PC-9 (cell line): ENCODE results near the gene DDX41. TPM values are rescaled to one million over a fixed set of nuclear protein-coding genes. Genes with fewer than 3 reads are reported as not detected.

Experiments used
- BruUV-seq: library from RNA; stranded (reverse); fragments of 400-500 nt; replicated peaks from 2 replicates; lab custom pipeline; 2021; lab: Mats Ljungman, UMichigan
- CTCF ChIA-PET: fragments of 300-600 bp; sonication (Branson Sonifier 250); formaldehyde crosslinking; loops from one replicate; lab custom pipeline; 2022; ENCODE audit warnings: antibody characterized with exemption; lab: Charles Lee
- POLR2A ChIA-PET: fragments of 300-600 bp; sonication (Branson Sonifier 250); formaldehyde crosslinking; loops from one replicate; lab custom pipeline; 2022; ENCODE audit warnings: antibody characterized with exemption; ENCODE audit not compliant: unreplicated experiment; lab: Charles Lee
- DNase-seq, 2 experiments: peaks; one replicate each; pipeline versions ENCODE4 v3.0.0 to v3.0.0-alpha.2; 2015 to 2022; ENCODE audit warnings: mixed read lengths in 1 of 2
- H2AFZ ChIP-seq: fragments of 200-600 bp; sonication (generic); 2 replicates; pipeline ENCODE4 v1.8.1; 2017; ENCODE audit warnings: antibody characterized with exemption
- H3F3A ChIP-seq: fragments of 200-600 bp; sonication (generic); 2 replicates; pipeline ENCODE4 v1.8.1; 2017; ENCODE audit warnings: antibody characterized with exemption, mild to moderate bottlenecking, low read depth; ENCODE audit not compliant: insufficient read depth
- H3K27ac ChIP-seq: fragments of 200-600 bp; sonication (generic); 2 replicates; pipeline ENCODE4 v1.6.1; 2016; ENCODE audit warnings: mixed run types
- H3K27me3 ChIP-seq: fragments of 200-600 bp; sonication (generic); 2 replicates; pipeline ENCODE4 v1.6.1; 2016; ENCODE audit warnings: low read depth, mixed run types; ENCODE audit not compliant: insufficient read depth
- H3K36me3 ChIP-seq: fragments of 200-600 bp; sonication (generic); 2 replicates; pipeline ENCODE4 v1.6.1; 2016; ENCODE audit warnings: low read depth, mixed run types
- H3K4me1 ChIP-seq: fragments of 200-600 bp; sonication (generic); replicated peaks from 2 replicates; pipeline ENCODE4 v1.6.1; 2016; ENCODE audit warnings: mixed run types; ENCODE audit not compliant: insufficient read depth
- H3K4me2 ChIP-seq: fragments of 200-600 bp; sonication (generic); 2 replicates; pipeline ENCODE4 v1.6.1; 2017; ENCODE audit warnings: mixed run types
- H3K4me3 ChIP-seq: fragments of 200-600 bp; sonication (generic); 2 replicates; pipeline ENCODE4 v1.6.1; 2016; ENCODE audit warnings: mixed run types
- H3K79me2 ChIP-seq: fragments of 200-600 bp; sonication (generic); 2 replicates; pipeline ENCODE4 v1.6.1; 2017; ENCODE audit warnings: low read depth, mixed run types
- H3K9me2 ChIP-seq: fragments of 200-600 bp; sonication (generic); 2 replicates; pipeline ENCODE4 v1.8.1; 2017; ENCODE audit warnings: mild to moderate bottlenecking; ENCODE audit not compliant: insufficient read depth
- H3K9me3 ChIP-seq: fragments of 200-600 bp; sonication (generic); 2 replicates; pipeline ENCODE4 v1.8.1; 2016; ENCODE audit warnings: low read depth; ENCODE audit not compliant: insufficient read depth
- H4K20me1 ChIP-seq: fragments of 200-600 bp; sonication (generic); 2 replicates; pipeline ENCODE4 v1.8.1; 2017; ENCODE audit not compliant: insufficient read depth
- CTCF ChIP-seq: fragments of 200-600 bp; sonication (generic); conservative IDR thresholded peaks from 2 replicates; pipeline ENCODE4 v1.6.1; 2017; ENCODE audit warnings: mixed run types, antibody characterized with exemption, mild to moderate bottlenecking, moderate library complexity
- EZH2 ChIP-seq: fragments of 200-600 bp; sonication (generic); IDR thresholded peaks from 2 replicates; pipeline ENCODE4 v1.8.0; 2017; ENCODE audit warnings: antibody characterized with exemption, low read depth
- intact Hi-C: fragments of 100-400 bp; cut with micrococcal nuclease; formaldehyde crosslinking; loops from one replicate; pipeline ENCODE4 v1.10.0; 2022; ENCODE audit not compliant: unreplicated experiment
- total RNA-seq: library from RNA; stranded (reverse); gene quantifications from 2 replicates; pipeline ENCODE4 v1.2.3, GENCODE V29; 2021

Gene DDX41
- total RNA-seq, 1 experiment from 2014 or later, result 93.1 TPM

- Histone ChIP-seq H3K79me2 (no peaks in the 10 kb centered on the region), H3K27ac (no peak overlapping the region), H3K9me2 (no peaks in the 10 kb centered on the region), H3K36me3 (peaks cover 4% of the 10 kb centered on the region; the same call in 1 of the 2 replicates), H3F3A (peaks cover 24% of the 10 kb centered on the region), H3K4me3 (no peak overlapping the region), H3K27me3 (no peaks in the 10 kb centered on the region), H3K9me3 (no peaks in the 10 kb centered on the region), H3K4me1 (no peaks in the 10 kb centered on the region), H2AFZ (no peak overlapping the region), H4K20me1 (no peaks in the 10 kb centered on the region), H3K4me2 (no peak overlapping the region)
- CTCF ChIA-PET, result interaction anchor here (0.6 kb wide), 1 partner anchor 13 kb away, joined by 3 read pairs; no protein-coding TSS in a partner anchor
- POLR2A ChIA-PET, result no interaction called here
- TF ChIP-seq EZH2, result no peak
- no peak for TF ChIP-seq CTCF
- no TSS peak for BruUV-seq
- intact Hi-C loops, result no loop called here
- DNase-seq, result no peak
These were observed 31.7 kb downstream of the DDX41 start for GRCh38 chr5:177484902-177485549.

GRCh38 chr5:177483994-177484901, 32.5 kb downstream of the DDX41 start:
- no peak overlapping the region for H2AFZ ChIP-seq
- no peak overlapping the region for H3K4me2 ChIP-seq
- intact Hi-C loops, result no loop called here
- no TSS peak for BruUV-seq
- H3K4me1 ChIP-seq, result no peaks in the 10 kb centered on the region
- H3K36me3 ChIP-seq, result peaks cover 3% of the 10 kb centered on the region; the same call in 1 of the 2 replicates
- peaks cover 32% of the 10 kb centered on the region for H3F3A ChIP-seq
- H3K4me3 ChIP-seq, result no peak overlapping the region
- CTCF ChIA-PET, result no interaction called here
- H3K27me3 ChIP-seq, result no peaks in the 10 kb centered on the region
- no peak overlapping the region for H3K27ac ChIP-seq
- no peaks in the 10 kb centered on the region for H4K20me1 ChIP-seq
- POLR2A ChIA-PET, result no interaction called here
- no peak for DNase-seq
- H3K79me2 ChIP-seq, result no peaks in the 10 kb centered on the region
- H3K9me2 ChIP-seq, result no peaks in the 10 kb centered on the region
- no peak for TF ChIP-seq CTCF
- TF ChIP-seq EZH2, result no peak
- H3K9me3 ChIP-seq, result no peaks in the 10 kb centered on the region

- H3F3A ChIP-seq, result peaks cover 43% of the 10 kb centered on the region
- no peaks in the 10 kb centered on the region for H3K79me2 ChIP-seq
- no TSS peak for BruUV-seq
- H3K9me2 ChIP-seq, result no peaks in the 10 kb centered on the region
- H3K36me3 ChIP-seq, result no peaks in the 10 kb centered on the region
- ChIA-PET POLR2A (no interaction called here), CTCF (no interaction called here)
- no peak for TF ChIP-seq CTCF
- no peak for TF ChIP-seq EZH2
- intact Hi-C loops, result no loop called here
- no peak overlapping the region for H3K4me2 ChIP-seq
- no peaks in the 10 kb centered on the region for H4K20me1 ChIP-seq
- no peak overlapping the region for H2AFZ ChIP-seq
- no peaks in the 10 kb centered on the region for H3K27me3 ChIP-seq
- DNase-seq, result peak in 1 of 2 experiments; percentile 21
- no peak overlapping the region for H3K4me3 ChIP-seq
- H3K9me3 ChIP-seq, result no peaks in the 10 kb centered on the region
- no peak overlapping the region for H3K27ac ChIP-seq
- H3K4me1 ChIP-seq, result no peaks in the 10 kb centered on the region
These were observed 33.7 kb downstream of the DDX41 start for GRCh38 chr5:177483042-177483441.
